GM21825 (cell line): ENCODE data around the gene CACUL1.
A peak's percentile ranks its signal among the peaks of the same experiment; 100 is the strongest.
"Not testable (repeated sequence)": the region's sequence is repeated elsewhere in the genome, so short reads cannot be mapped to it uniquely, and the experiment has no call there.

Experiments used
- ATAC-seq: cut with Tn5 transposase; IDR thresholded peaks from one replicate; pipeline ENCODE4 v1.9.1; 2021; ENCODE audit warnings: mild to moderate bottlenecking, moderate library complexity; ENCODE audit not compliant: unreplicated experiment

The CACUL1 gene

DNA sequence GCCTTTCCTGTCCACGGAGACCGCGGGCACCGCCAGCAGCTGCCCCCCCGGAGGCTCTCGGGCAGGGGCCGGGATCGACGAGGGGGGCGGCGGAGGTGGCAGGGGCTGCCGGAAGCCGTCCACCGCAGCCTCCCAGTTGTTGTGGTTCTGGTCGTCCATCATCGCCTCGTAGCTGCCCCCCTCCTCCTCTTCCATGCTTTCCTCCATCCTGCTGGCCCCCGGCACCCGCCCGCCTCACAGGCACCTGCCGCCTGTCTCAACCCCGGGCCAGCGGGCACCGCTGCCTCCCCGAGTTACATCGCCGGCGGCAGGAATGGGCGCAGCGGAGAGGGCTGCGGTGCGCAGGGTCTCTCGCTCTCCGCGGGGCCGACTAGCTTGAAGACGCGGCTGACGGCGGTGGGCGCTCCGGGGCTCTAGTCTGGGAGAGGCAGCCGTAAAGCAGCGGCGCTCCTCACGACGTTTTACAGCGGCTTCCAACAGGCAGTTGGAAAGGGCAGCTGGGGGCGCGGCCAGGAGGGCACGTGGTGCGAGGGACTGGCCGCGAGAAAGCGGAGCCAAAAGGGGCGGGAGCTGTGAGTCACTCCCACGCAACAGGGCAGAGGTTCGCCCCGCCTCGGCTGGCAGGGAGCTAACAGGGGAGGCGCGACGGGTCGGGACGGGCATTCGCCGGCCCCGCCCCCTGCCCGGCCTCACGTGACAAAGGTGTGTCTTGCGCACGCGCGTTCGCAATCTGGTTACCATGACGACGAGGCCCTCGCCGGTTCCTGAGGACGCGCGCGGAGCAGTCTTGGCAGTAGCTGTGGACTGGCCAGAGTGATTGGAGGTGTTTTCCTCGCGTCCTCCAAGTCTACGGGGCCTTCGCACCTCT is at the start of gene CACUL1:
CACUL1 (minus strand) TSS at position 415 of the 868 bp plus-strand sequence; CDS start at position 207, 208 bp downstream.
- ATAC-seq: peak; percentile 95

GRCh38 chr10:118804262-118804773 is 49.5 kb upstream of the CACUL1 start:
- no peak for ATAC-seq

DNA sequence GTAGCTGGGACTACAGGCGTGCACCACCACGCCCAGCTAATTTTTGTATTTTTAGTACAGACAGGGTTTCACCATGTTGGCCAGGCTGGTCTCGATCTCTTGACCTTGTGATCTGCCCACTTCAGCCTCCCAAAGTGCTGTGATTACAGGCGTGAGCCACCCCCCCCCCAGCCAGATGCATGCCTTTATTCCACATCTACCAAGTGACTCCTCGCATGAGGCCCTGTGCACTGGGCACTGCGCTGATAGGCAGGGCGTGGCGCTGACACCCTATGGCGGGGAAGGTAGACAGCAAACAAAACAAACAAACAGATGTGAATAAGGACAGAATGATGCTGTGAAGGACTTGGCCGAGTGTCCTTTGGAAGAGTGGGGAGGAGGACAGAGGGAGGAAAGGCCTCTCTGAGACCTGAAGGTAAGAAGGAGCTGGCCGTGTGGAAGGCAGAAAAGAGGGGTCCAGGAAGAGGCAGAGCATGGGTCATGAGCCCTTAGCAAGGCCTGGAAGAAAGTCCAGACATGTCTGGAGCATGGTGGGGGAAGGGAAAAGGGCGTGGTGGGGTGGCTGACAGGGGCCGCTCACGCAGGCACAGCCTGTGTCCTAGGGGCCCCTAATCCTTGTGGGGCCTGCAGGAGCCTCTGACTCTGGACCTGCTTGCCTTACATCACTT is 47.5 kb upstream of the CACUL1 start:
- ATAC-seq: no peak

GRCh38 chr10:118800920-118801319 is 46.1 kb upstream of the CACUL1 start:
- ATAC-seq: no peak

DNA sequence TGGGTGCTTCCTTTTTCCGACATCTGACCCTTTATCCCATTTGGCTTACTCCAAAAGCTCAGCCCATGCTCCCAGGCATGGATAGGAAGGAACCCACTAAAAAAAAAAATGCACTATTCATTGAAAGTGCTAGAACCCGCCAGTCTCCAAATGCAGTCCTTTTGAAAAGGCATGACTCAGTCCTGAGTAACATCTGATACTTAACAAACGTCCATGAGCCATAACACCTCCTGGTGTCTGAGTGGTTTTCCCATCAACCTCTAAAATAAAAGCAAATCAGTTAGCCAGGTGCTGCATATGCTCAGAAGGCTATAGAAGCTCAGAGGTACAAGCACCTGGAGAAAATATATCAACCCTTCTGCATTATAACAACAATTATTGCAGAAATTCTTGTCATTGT is 45.0 kb upstream of the CACUL1 start:
- no peak for ATAC-seq

DNA sequence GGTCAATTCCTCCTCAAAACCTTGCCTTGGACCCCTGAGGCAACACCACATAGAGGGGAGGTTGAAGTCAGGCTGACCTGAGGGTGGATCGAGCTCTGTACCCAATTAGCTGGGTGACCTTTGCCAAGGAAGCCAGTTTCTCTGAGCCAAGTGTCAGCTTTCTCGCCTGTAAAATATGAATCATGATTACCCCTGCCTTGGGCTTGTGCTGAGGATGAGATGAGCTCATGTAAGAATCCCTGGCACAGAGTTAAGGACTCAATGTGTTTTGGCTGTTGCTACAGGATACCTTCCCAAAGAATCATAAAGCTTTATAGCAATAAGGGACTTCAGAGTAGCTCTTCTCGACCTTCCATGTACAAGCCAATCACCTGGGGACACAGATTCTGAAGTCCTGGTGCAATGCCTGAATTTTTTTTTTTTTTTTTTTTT is 43.5 kb upstream of the CACUL1 start:
- ATAC-seq: no peak

- not testable (repeated sequence) for ATAC-seq
These were observed 40.2 kb upstream of the CACUL1 start for GRCh38 chr10:118794971-118795370.

- no peak for ATAC-seq
These were observed 38.8 kb upstream of the CACUL1 start for GRCh38 chr10:118793545-118793944.

GRCh38 chr10:118792526-118792925 is 37.8 kb upstream of the CACUL1 start:
- no peak for ATAC-seq

- ATAC-seq: no peak
These were observed 35.3 kb upstream of the CACUL1 start for GRCh38 chr10:118790058-118790457.

GRCh38 chr10:118785551-118785950 is 30.8 kb upstream of the CACUL1 start:
- no peak for ATAC-seq

DNA sequence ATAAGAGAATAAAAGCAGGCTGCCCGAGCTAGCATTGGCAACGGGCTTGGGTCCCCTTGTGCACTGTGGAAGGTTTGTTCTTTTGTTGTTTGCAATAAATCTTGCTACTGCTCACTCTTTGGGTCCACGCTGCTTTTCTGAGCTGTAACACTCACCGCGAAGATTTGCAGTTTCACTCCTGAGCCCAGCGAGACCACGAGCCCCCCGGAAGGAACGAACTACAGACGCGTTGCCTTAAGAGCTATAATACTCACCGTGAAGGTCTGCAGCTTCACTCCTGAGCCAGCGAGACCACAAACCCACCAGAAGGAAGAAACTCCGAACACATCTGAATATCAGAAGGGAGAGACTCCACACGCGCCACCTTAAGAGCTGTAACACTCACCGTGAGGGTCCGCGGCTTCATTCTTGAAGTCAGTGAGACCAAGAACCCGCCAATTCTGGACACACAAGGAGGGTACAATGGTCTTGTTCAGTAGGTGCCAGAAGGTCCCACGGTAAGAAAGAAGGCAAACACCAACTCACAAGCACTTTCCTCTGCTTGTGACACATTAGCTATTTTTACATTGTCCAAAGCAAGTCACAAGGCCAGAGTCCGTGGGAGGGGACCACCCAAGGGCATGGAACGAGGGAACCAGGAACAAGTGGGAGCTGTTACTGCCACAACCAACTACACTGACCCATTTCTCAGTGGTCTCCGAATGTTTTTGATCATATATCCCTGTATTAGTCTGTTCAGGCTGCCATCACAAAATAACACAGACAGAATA is 29.2 kb upstream of the CACUL1 start:
- no peak for ATAC-seq

GRCh38 chr10:118782916-118783465 is 28.2 kb upstream of the CACUL1 start:
- not testable (repeated sequence) for ATAC-seq

DNA sequence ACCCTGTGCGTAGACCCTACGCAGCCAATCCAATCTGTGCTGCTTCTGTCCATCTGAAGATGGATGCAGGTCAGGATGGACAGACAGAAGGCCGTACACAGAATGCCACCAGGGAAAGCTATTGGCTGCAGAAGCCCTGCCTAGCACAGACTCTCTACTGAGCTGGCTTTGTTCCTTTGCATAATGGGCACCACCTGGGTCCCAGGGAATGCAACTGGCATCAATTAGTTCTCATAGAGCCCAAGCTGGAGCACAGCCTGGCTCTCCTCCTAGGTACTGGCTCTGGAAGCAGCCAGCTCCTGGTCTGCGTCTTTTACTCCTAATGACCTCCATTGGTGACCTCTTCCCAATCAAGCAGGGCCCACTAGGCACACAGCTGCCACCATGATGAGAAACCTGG is 26.8 kb upstream of the CACUL1 start:
- no peak for ATAC-seq

GRCh38 chr10:118778727-118779126 is 24.0 kb upstream of the CACUL1 start:
- ATAC-seq: no peak

- ATAC-seq: no peak
These were observed 22.2 kb upstream of the CACUL1 start for GRCh38 chr10:118776960-118777359.

DNA sequence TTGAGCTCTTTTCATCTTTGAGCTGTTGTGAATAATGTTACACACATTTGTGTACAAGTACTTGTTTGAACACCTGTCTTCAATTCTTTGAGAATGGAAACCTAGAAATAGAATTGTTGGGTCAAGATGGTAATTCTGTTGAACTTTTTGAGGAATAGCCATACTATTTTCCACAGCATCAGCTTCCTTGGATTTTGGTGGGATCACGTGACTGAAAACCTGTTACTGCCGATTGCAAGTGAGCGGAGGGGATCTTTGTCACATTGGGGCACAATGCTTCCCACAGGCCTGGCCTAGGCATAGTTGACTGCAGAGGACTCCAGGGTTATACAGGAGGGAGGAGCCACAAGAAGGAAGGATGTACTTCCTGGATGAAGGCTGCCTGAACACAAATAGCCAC is 21.3 kb upstream of the CACUL1 start:
- ATAC-seq: no peak

DNA sequence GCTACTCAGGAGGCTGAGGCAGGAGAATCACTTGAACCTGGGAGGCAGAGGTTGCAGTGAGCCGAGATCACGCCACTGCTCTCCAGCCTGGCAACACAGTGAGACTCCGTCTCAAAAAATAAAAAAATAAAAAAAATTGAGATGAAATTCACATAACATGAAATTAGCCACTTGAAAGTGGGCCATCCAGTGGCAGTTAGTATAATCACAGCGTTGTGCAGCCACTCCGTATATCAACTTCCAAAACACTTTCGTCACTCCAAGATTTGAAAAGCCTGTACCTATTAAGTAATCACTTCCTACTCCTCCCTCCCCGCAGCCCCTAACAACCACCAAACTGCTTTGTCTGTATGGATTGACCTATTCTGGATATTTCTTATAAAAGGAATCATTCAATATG is 20.7 kb upstream of the CACUL1 start:
- no peak for ATAC-seq

GRCh38 chr10:118773041-118773440 is 18.3 kb upstream of the CACUL1 start:
- ATAC-seq: no peak

- no peak for ATAC-seq
These were observed 17.2 kb upstream of the CACUL1 start for GRCh38 chr10:118771976-118772375.
